ENCODE results near the gene SPATA18. TPM values are rescaled to one million over a fixed set of nuclear protein-coding genes. Genes with fewer than 3 reads are reported as not detected.

Gene SPATA18
- 0.49 and 1.4 TPM in 2 replicates for total RNA-seq (2014; rRNA removed; shearing (Covaris generic))

- no peak for DNase-seq (ENCODE audit: low read depth)
These were observed at the start of gene SPATA18 for GRCh38 chr4:52051213-52051614. Gene SPATA18, plus strand, starts transcription at chr4:52051304. Its CDS starts 401 bp downstream, at chr4:52051705.

GRCh38 chr4:52001616-52002015 is 49.5 kb upstream of the SPATA18 start:
- no peak for DNase-seq (ENCODE audit: low read depth)

- no peak for DNase-seq (ENCODE audit: low read depth)
These were observed 46.7 kb upstream of the SPATA18 start for GRCh38 chr4:52004414-52004813.

GRCh38 chr4:52005604-52006273 is 45.4 kb upstream of the SPATA18 start:
- DNase-seq (ENCODE audit: low read depth): no peak

- DNase-seq (ENCODE audit: low read depth): no peak
These were observed 44.2 kb upstream of the SPATA18 start for GRCh38 chr4:52006887-52007286.

GRCh38 chr4:52010986-52011385 is 40.1 kb upstream of the SPATA18 start:
- DNase-seq (ENCODE audit: low read depth): no peak

- no peak for DNase-seq (ENCODE audit: low read depth)
These were observed 38.5 kb upstream of the SPATA18 start for GRCh38 chr4:52012651-52013050.

GRCh38 chr4:52014903-52015302 is 36.2 kb upstream of the SPATA18 start:
- no peak for DNase-seq (ENCODE audit: low read depth)

GRCh38 chr4:52015366-52015765 is 35.7 kb upstream of the SPATA18 start:
- DNase-seq (ENCODE audit: low read depth): no peak

- DNase-seq (ENCODE audit: low read depth): no peak
These were observed 34.1 kb upstream of the SPATA18 start for GRCh38 chr4:52016981-52017380.

GRCh38 chr4:52017814-52018213 is 33.3 kb upstream of the SPATA18 start:
- no peak for DNase-seq (ENCODE audit: low read depth)

- DNase-seq (ENCODE audit: low read depth): no peak
These were observed 31.0 kb upstream of the SPATA18 start, which contains the start of gene LRRC66 for GRCh38 chr4:52019936-52020657. Gene LRRC66, minus strand, starts transcription at chr4:52020363. Its CDS starts 2,750 bp downstream, at chr4:52017613.

- peak; percentile 86 for DNase-seq (ENCODE audit: low read depth)
These were observed 22.1 kb upstream of the SPATA18 start for GRCh38 chr4:52028970-52029369.

- no peak for DNase-seq (ENCODE audit: low read depth)
These were observed 19.1 kb upstream of the SPATA18 start for GRCh38 chr4:52032005-52032404.

- no peak for DNase-seq (ENCODE audit: low read depth)
These were observed 15.9 kb upstream of the SPATA18 start for GRCh38 chr4:52035190-52035589.

GRCh38 chr4:52036886-52037530 is 14.1 kb upstream of the SPATA18 start:
- peak; percentile 3 for DNase-seq (ENCODE audit: low read depth)

GRCh38 chr4:52037689-52038102 is 13.4 kb upstream of the SPATA18 start:
- DNase-seq (ENCODE audit: low read depth): peak; percentile 43

GRCh38 chr4:52038103-52038912 is 12.8 kb upstream of the SPATA18 start, which contains the start of gene SGCB:
Gene SGCB, minus strand, starts transcription at chr4:52038299. Its CDS starts 40 bp downstream, at chr4:52038259.
- DNase-seq (ENCODE audit: low read depth): peak; percentile 44

- no peak for DNase-seq (ENCODE audit: low read depth)
These were observed 6.1 kb upstream of the SPATA18 start for GRCh38 chr4:52045028-52045427.

GRCh38 chr4:52049266-52049665 is 1.8 kb upstream of the SPATA18 start:
- DNase-seq (ENCODE audit: low read depth): no peak

GRCh38 chr4:52051615-52052474 is 741 bp downstream of the SPATA18 start:
- DNase-seq (ENCODE audit: low read depth): peak; percentile 66
